ENCODE data around the gene RHOB.
"Not testable (repeated sequence)": the region's sequence is repeated elsewhere in the genome, so short reads cannot be mapped to it uniquely, and the experiment has no call there.

Gene RHOB

GRCh38 chr2:20446917-20447436, at the start of gene RHOB:
TSS of gene RHOB (plus strand) at chr2:20447074. CDS start at chr2:20447466, 392 bp downstream.
- DNase-seq = no peak

- DNase-seq = no peak
These were observed 48.9 kb upstream of the RHOB start for GRCh38 chr2:20397811-20398447.

DNA sequence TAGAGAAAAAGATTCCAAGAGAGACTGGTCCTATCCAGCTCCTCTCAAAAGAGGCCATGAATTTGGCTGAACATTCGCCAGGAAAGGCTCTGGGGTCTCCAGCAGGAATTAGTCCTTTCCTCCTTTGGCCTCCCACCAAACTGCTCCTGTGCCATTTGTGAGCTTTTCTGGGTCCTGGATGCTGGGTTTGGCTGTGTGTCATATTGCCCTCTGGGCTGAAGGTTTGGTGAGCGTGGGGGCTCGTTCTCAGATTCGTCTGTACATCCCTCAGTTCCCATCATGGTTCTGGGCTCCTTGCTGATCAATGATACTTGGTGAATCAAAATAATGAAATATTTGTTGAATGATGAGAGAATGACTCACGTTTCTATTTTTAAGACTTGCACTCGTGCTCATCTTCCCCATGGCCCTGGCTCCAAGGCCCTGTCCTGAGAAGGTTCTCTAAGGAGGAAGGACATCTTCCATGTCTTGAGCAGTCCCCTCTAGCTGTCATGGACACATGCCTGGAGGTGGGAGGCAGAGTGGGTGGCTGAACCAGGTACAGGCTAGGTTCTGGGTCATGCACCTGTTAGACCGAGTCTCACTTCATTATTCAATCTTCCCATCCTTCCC, 47.8 kb upstream of the RHOB start:
- no peak for DNase-seq

DNA sequence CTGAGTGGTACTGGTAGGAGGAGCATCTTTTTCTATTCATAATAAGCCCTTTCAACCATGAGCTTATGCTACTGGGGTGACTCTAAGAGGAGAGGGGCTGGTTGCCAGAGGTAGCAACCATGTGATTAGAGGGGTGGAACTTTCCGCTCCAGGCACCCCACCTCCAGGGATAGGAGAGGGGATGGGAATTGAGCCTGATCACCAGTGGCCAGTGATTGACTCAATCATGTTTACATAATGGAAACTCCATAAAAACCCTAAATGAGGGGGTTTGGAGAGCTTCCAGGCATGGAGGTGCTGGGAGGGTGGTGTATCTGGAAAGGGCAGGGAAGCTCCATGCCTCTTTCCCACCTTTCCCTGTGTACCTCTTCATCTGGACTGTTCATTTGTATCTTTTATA, 46.6 kb upstream of the RHOB start:
- DNase-seq = no peak

DNA sequence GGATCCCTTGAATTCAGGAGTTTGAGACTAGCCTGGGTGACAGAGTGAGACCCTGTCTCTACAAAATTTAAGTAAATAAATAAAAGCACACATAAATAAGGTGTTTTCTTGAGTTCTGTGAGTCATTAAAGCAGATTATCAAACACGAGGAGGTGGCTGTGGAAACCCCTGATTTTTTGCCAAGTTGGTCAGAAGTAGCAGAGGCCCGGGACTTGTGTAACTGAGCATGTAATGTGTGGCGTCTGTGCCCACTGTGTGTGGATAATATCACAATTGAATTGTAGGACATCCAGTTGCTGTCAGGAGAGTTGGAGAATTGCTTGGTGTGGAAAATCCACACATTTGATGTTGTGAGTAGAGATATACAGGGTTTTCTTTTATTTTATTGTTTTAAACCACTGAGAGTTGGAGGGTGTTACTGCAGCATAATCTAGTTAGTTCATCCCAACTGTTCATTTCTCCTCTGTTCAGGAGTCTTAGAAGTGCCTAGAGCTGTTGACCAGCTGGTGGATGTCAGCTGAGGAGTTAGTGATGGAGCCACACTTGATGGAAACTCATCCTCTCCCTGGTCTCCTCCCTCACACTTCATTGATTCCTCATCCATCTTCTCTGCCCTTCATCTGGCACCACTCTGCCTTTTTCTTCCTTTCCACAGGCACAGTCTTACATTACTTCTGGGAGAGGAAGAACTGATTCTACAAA, 45.9 kb upstream of the RHOB start:
- DNase-seq = no peak

GRCh38 chr2:20401489-20401835, 45.4 kb upstream of the RHOB start:
- no peak for DNase-seq

DNA sequence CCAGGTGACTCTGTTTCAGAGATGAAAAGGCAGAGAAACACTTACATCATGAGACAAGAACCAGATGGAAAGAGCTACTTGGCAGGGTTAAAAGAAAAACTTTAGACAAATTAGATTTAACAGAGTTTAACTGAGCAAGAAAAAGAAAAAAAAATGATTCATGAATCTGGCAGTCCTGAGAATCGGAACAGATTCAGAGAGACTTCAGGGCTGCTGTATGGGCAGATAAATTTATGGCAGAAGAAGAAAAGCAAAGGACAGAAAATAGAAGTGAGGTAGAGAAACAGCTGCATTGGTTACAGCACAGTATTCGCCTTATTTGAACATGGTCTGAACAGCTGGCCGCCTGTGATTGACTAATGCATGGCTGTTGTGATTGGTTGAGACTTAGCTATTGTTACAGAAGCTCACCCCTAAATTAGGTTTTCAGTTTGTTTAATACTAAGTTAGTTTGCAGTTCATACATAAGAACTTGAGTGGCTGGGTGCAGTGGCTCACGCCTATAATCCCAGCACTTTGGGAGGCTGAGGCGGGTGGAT, 43.0 kb upstream of the RHOB start:
- no peak for DNase-seq

GRCh38 chr2:20404950-20405349, 41.9 kb upstream of the RHOB start:
- no peak for DNase-seq

- no peak for DNase-seq
These were observed 37.8 kb upstream of the RHOB start for GRCh38 chr2:20409039-20409438.

- no peak for DNase-seq
These were observed 36.2 kb upstream of the RHOB start for GRCh38 chr2:20410556-20411277.

GRCh38 chr2:20411361-20411894, 35.4 kb upstream of the RHOB start:
- peak; percentile 69 to 74 for DNase-seq

GRCh38 chr2:20414806-20415205, 32.1 kb upstream of the RHOB start:
- DNase-seq = no peak

- DNase-seq = no peak
These were observed 31.4 kb upstream of the RHOB start for GRCh38 chr2:20415511-20415918.

GRCh38 chr2:20416723-20417122, 30.2 kb upstream of the RHOB start:
- no peak for DNase-seq

DNA sequence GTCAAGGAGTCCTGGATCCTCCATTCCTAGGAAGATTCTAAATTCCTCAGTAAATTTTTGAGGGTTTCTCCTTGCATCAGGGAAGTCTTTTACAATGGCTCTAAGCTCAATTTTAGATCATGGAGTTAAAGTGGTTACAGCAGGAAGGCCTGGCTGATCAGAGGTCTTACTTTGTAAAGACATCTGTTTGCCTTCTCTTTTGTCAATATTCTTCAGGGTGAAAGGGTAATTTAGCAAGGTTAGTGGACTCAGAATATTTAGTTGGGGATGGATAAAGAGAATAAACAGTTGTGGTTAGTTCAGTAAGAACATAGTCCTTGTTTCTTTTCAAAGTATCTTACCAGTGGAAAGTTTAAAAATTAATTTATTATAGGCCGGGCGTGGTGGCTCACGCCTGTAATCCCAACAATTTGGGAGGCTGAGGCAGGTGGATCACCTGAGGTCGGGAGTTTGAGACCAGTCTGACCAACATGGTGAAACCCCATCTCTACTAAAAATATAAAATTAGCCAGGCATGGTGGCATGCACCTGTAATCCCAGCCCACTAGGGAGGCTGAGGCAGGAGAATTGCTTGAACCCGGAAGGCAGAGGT, 29.5 kb upstream of the RHOB start:
- DNase-seq = not testable (repeated sequence)

DNA sequence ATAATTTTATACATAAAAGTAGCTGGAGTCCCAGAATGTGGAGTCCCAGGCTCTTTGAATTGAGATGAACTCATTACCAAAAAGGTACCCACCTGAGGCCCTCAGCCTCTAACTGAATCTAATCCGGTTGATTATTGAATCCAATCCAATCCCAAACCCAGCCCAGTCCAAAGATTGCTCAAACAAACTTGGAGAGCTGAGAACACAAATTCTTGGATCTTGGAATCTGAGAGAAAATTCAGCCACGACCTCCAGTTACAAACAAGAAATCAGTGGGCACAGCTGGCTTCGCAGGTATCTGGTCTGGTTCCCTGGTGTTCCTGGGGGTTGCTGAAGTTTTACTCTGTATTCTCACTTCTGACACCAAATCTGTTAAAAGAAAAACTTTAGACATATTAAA, 28.4 kb upstream of the RHOB start:
- DNase-seq = no peak

DNA sequence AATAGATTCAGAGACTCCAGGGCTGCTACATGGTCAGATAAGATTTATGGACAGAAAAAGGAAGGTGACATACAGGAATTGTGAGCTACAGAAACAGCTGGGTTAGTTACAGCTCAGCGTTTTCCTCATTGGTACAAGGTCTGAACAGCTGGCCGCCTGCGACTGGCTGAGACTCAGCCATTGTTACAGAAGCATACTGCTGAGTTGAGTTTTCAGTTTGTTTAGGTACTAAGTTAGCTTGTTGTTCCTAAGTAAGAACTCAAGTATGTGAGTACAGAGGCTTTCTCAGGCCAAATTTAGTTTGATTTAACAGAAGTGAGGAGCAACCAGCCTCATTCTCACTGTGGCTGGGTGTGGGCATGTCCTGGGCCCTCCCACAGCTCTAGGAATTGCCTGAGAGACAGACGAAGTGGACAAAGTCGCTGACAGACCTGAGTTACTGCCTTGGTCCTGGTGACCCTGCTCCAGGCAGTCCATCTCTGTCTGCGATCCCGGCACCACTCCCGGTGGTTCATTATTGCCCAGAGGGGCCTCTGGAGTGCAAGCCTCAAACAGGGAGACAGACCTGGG, 27.8 kb upstream of the RHOB start:
- no peak for DNase-seq

- no peak for DNase-seq
These were observed 27.1 kb upstream of the RHOB start for GRCh38 chr2:20419752-20420151.

DNA sequence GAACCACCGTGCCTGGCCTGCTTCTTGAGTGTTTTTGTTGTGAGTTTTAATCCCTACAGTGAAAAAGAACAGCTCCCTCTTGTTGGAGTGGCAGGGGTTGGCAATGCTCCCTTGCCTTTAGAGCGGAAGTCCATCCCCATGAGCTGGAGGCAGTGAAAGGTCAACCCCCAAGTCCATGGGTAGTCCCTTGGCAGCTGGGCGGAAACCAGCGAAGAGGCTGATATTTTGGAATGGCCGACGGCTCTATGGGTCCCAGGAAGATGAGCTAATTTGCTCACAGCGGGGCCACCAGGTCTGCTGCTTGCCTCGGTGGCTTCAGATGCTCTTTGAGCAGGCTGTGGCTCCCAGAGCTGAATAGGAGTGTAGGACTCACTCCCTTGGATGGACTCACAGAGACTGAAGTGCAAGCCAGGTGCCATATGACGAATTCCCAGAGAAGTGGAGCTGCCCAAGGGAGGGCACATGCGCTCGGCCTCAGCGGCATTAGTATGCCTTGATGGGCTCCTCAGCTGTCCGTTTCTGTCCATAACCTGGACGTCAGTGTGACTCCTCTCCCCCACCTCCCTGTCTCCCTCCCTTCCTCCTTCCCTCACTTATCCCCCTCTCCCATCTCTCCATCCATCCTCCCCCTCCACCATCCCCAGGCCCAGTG, 25.4 kb upstream of the RHOB start:
- no peak for DNase-seq

GRCh38 chr2:20421988-20422370, 24.9 kb upstream of the RHOB start:
- DNase-seq = no peak

- no peak for DNase-seq
These were observed 24.2 kb upstream of the RHOB start for GRCh38 chr2:20422402-20423271.

Data from AML-193 (cell line).